ENCODE measurements around the gene TMEM40.
A peak's percentile ranks its signal among the peaks of the same experiment; 100 is the strongest.
"Not testable (repeated sequence)": the region's sequence is repeated elsewhere in the genome, so short reads cannot be mapped to it uniquely, and the experiment has no call there.

TMEM40 gene

GRCh38 chr3:12709334-12709733 is 49.7 kb downstream of the TMEM40 start:
- no peak for DNase-seq

DNA sequence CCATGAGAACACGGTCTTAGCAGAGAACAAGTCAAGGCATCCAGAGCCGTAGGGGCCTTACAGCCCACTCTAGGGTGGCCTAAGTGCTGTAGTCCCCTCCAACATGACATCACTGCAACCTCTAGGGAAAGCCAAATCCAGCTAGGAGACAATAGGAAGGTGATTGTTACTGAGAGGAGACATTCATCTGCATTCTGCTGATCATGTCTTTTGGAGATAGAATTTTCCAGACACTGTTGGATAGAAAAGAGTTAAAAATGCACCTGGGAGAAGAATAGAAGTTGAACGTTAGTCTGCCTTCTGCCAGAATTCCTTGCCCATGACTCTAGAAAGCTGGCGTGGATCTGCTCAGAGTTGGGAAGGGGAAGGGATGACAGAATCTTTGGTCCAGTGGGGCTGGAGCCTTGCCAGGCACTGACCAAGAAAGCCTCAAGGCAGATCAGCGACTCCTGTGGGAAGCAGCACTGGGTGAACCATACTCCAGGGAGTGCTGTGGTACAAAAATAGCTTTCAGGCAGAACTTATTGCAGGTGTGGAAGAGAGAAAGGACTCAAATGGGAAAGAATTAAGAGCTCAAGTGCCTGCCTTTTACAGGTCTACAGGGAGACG is 50.4 kb downstream of the TMEM40 start:
- DNase-seq: no peak

- no peak for DNase-seq
Measured at GRCh38 chr3:12707449-12707848, 51.6 kb downstream of the TMEM40 start.

- DNase-seq: peak; percentile 67
Measured at GRCh38 chr3:12706504-12707253, 52.4 kb downstream of the TMEM40 start.

- DNase-seq: no peak
Measured at GRCh38 chr3:12705981-12706380, 53.1 kb downstream of the TMEM40 start.

DNA sequence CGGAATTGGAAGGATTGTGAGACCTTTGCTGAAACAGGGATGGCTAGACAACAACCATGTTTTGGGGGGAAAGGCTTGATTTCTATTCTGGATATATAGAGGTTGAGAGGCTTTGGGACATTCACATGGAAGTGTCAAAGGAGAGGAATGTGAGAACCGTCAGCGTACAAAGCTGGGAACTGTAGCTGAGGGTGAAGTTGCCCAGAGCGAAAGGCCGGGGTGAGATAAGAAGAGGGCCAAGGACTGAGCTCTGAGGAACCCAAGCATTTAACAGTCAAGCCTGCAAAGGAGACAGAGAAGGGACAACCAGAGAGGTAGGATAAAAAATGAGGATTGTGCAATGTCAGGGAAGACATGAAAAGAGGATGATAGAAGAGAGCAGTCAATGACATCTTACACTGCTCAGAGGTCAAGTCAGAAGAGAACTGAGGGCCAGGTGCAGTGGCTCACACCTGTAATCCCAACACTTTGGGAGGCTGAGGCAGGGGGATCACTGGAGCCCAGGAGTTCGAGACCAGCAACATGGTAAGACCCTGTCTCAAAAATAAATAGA is 53.6 kb downstream of the TMEM40 start:
- DNase-seq: no peak

DNA sequence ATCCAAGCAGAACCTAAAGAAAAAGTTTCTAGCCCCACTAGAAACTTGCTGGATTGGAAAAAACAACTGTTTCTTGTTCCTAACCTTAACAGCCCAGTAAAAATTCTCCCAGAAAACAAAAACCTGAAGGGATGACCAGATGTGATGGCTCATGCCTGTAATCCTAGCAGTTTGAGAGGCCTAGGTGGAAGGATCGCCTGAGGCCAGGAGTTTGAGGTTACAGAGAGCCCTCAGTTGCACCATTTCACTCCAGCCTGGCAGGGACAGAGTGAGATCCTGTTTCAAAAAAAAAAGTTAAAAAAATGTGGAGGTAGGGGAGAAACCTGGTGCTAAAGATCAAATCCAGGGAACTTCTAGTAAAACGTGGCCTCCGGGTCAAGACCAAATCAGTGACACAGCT is 56.6 kb downstream of the TMEM40 start:
- DNase-seq: no peak

GRCh38 chr3:12701601-12702000 is 57.5 kb downstream of the TMEM40 start:
- DNase-seq: not testable (repeated sequence)

- DNase-seq: no peak
Measured at GRCh38 chr3:12700800-12701199, 58.3 kb downstream of the TMEM40 start.

DNA sequence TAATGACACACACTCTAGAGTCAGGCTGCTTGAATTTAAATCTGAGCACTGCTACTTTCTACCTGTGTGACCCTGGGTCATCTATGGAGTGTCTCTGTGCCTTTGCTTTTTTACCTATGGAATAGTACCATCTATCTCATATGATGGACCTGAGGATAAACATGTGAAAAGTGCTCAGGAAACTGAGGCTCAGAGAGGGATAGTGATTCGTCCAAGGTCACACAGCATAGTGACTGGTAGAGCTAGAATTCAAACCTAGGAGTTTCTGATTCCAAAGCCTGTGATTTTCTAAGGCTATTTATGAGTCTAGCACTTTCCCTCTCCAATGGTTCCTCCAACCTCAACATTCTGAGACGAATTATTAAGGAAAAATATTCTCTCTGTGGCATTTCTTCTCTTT is 63.1 kb downstream of the TMEM40 start:
- no peak for DNase-seq

DNA sequence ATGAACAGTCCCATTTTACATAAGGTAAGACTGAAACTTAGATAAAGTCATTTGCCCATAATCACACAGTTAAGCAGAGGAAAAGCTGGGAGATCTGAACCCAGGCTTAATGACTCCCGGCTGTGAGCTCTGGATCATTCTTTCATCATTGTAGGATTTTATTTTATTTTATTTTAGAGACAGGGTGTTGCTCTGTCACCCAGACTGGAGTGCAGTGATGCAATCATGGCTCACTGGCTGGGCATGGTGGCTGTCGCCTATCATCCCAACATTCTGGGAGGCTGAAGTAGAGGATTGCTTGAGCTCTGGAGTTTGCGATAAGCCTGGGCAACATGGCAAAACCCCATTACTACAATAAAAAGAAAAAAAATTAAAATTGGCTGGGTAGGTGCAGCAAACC is 63.9 kb downstream of the TMEM40 start:
- DNase-seq: no peak

GRCh38 chr3:12692444-12692843 is 66.6 kb downstream of the TMEM40 start:
- no peak for DNase-seq

GRCh38 chr3:12689997-12690711 is 68.9 kb downstream of the TMEM40 start:
- no peak for DNase-seq

- DNase-seq: no peak
Measured at GRCh38 chr3:12687948-12688347, 71.1 kb downstream of the TMEM40 start.

DNA sequence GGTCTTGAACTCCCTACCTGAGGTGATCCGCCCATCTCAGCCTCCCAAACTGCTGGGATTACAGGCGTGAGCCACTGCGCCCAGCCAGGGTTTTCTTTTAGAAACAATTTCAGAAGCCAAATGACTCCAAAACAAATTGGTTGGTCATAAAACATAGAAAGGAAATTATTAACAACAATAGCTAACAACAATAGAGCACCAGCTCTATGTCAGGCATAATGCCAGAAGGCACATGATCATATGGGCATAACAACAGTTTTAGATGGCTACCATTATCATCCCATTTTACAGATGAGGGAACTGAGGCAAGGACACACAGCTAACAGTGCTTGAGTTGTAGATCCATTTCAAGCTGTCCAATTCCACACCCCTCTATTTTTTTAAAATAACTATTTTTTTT is 73.0 kb downstream of the TMEM40 start:
- DNase-seq: no peak
